ENCODE results near the gene BCL11A. TPM values are rescaled to one million over a fixed set of nuclear protein-coding genes. Genes with fewer than 3 reads are reported as not detected.
"Not testable (repeated sequence)": the region's sequence is repeated elsewhere in the genome, so short reads cannot be mapped to it uniquely, and the experiment has no call there.

The BCL11A gene
- total RNA-seq, 1 donor from 2014 or later, result 13.4 TPM

GRCh38 chr2:60426341-60426740 is 127.1 kb downstream of the BCL11A start:
- no peaks in the 10 kb centered on the region for H3K27me3 Mint-ChIP-seq (ENCODE audit: low read depth)
- no peak overlapping the region for H3K4me3 Mint-ChIP-seq (ENCODE audit: unreplicated experiment)
- no peak overlapping the region for H3K27ac Mint-ChIP-seq (ENCODE audit: unreplicated experiment)
- H3K9me3 Mint-ChIP-seq (ENCODE audit: low read depth), result no peaks in the 10 kb centered on the region
- TF ChIP-seq, protein P1, sequence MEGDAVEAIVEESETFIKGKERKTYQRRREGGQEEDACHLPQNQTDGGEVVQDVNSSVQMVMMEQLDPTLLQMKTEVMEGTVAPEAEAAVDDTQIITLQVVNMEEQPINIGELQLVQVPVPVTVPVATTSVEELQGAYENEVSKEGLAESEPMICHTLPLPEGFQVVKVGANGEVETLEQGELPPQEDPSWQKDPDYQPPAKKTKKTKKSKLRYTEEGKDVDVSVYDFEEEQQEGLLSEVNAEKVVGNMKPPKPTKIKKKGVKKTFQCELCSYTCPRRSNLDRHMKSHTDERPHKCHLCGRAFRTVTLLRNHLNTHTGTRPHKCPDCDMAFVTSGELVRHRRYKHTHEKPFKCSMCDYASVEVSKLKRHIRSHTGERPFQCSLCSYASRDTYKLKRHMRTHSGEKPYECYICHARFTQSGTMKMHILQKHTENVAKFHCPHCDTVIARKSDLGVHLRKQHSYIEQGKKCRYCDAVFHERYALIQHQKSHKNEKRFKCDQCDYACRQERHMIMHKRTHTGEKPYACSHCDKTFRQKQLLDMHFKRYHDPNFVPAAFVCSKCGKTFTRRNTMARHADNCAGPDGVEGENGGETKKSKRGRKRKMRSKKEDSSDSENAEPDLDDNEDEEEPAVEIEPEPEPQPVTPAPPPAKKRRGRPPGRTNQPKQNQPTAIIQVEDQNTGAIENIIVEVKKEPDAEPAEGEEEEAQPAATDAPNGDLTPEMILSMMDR (IDR thresholded peaks at IDR 0.05), result no peak
- H3K4me1 Mint-ChIP-seq (ENCODE audit: low read depth), result no peaks in the 10 kb centered on the region
- DNase-seq (ENCODE audit: low spot score), result no peak
- H3K36me3 Mint-ChIP-seq (ENCODE audit: low read depth), result no peaks in the 10 kb centered on the region

- TF ChIP-seq, protein P1 (IDR thresholded peaks at IDR 0.05), result no peak
- H3K4me3 Mint-ChIP-seq (ENCODE audit: unreplicated experiment), result no peak overlapping the region
- no peaks in the 10 kb centered on the region for H3K4me1 Mint-ChIP-seq (ENCODE audit: low read depth)
- no peaks in the 10 kb centered on the region for H3K36me3 Mint-ChIP-seq (ENCODE audit: low read depth)
- no peak for DNase-seq (ENCODE audit: low spot score)
- no peaks in the 10 kb centered on the region for H3K9me3 Mint-ChIP-seq (ENCODE audit: low read depth)
- H3K27me3 Mint-ChIP-seq (ENCODE audit: low read depth), result no peaks in the 10 kb centered on the region
- no peak overlapping the region for H3K27ac Mint-ChIP-seq (ENCODE audit: unreplicated experiment)
Measured at GRCh38 chr2:60424233-60424632, 129.2 kb downstream of the BCL11A start.

- no peak for DNase-seq (ENCODE audit: low spot score)
- no peak overlapping the region for H3K27ac Mint-ChIP-seq (ENCODE audit: unreplicated experiment)
- no peaks in the 10 kb centered on the region for H3K27me3 Mint-ChIP-seq (ENCODE audit: low read depth)
- TF ChIP-seq, protein P1 (IDR thresholded peaks at IDR 0.05), result no peak
- no peaks in the 10 kb centered on the region for H3K36me3 Mint-ChIP-seq (ENCODE audit: low read depth)
- no peaks in the 10 kb centered on the region for H3K9me3 Mint-ChIP-seq (ENCODE audit: low read depth)
- H3K4me3 Mint-ChIP-seq (ENCODE audit: unreplicated experiment), result no peak overlapping the region
- no peaks in the 10 kb centered on the region for H3K4me1 Mint-ChIP-seq (ENCODE audit: low read depth)
Measured at GRCh38 chr2:60423505-60423904, 129.9 kb downstream of the BCL11A start.

- Mint-ChIP-seq H3K4me3 (ENCODE audit: unreplicated experiment) (no peak overlapping the region), H3K9me3 (ENCODE audit: low read depth) (no peaks in the 10 kb centered on the region), H3K27ac (ENCODE audit: unreplicated experiment) (no peak overlapping the region), H3K36me3 (ENCODE audit: low read depth) (no peaks in the 10 kb centered on the region), H3K4me1 (ENCODE audit: low read depth) (no peaks in the 10 kb centered on the region), H3K27me3 (ENCODE audit: low read depth) (no peaks in the 10 kb centered on the region)
- DNase-seq (ENCODE audit: low spot score), result no peak
- TF ChIP-seq, protein P1 (IDR thresholded peaks at IDR 0.05), result no peak
Measured at GRCh38 chr2:60422826-60423483, 130.5 kb downstream of the BCL11A start.

DNA sequence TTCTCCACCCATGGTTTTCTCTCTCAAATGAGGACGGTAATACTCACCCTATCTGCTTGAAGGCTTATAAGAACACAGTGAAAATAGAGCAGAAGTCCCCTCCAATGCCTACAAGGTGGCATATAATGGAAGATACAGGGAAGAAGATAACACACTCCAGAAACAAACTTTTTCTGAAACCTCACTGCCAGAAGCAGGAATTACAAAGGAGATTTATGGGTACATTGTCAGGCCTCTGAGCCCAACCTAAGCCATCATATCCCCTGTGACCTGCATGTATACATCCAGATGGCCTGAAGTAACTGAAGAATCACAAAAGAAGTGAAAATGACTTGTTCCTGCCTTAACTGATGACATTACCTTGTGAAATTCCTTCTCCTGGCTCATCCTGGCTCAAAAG is 136.2 kb downstream of the BCL11A start:
- not testable (repeated sequence) for H3K4me3 Mint-ChIP-seq (ENCODE audit: unreplicated experiment); H3K27me3 Mint-ChIP-seq (ENCODE audit: low read depth); H3K27ac Mint-ChIP-seq (ENCODE audit: unreplicated experiment); H3K36me3 Mint-ChIP-seq (ENCODE audit: low read depth); H3K4me1 Mint-ChIP-seq (ENCODE audit: low read depth); DNase-seq (ENCODE audit: low spot score)
- H3K9me3 Mint-ChIP-seq (ENCODE audit: low read depth), result peaks cover 12% of the 10 kb centered on the region

All from chondrocyte (in vitro differentiated cells).